ENCODE data around the gene PCF11. TPM values are rescaled to one million over a fixed set of nuclear protein-coding genes. Genes with fewer than 3 reads are reported as not detected.
A peak's percentile ranks its signal among the peaks of the same experiment; 100 is the strongest.

PCF11 gene
- total and polyA plus RNA-seq, 2 of the 13 experiments (the other 11 are each of a cell fraction or from before 2014, with no cell fraction given), result 40.3 to 47.7 TPM

DNA sequence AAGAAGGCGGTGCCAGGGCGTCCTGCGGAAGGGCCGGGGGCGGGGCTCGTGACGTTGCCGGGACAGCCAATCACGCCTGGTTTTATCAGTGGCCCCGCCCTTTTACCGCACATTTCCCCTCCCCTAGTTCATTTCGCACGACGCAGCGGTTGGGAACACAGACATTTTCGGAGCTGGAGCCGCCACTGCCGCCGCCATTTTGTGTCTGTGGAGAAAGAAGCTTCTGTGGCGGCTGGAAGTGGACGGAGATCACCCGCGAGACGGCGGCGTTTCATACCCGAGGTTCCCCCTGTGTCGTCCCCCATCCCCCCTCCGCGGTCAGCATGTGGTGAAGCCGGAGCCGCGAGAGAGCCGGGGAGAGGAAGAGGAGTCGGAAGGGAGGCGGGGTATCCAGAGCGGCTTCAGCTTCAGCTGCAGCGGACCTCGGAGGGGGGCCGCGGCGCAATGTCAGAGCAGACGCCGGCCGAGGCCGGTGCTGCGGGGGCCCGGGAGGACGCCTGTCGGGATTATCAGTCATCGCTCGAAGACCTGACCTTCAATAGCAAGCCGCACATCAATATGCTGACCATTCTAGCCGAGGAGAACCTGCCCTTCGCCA lies at the start of gene PCF11 (continued):
- TF ChIP-seq, protein P1, sequence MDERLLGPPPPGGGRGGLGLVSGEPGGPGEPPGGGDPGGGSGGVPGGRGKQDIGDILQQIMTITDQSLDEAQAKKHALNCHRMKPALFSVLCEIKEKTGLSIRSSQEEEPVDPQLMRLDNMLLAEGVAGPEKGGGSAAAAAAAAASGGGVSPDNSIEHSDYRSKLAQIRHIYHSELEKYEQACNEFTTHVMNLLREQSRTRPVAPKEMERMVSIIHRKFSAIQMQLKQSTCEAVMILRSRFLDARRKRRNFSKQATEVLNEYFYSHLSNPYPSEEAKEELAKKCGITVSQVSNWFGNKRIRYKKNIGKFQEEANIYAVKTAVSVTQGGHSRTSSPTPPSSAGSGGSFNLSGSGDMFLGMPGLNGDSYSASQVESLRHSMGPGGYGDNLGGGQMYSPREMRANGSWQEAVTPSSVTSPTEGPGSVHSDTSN (CRISPR knock-in tag; IDR thresholded peaks at IDR 0.05), result no peak
- TF ChIP-seq FOXM1 (CRISPR knock-in tag; IDR thresholded peaks at IDR 0.05) (no peak), GATAD2A (CRISPR knock-in tag; IDR thresholded peaks at IDR 0.05) (no peak; the same call in 1 of the 2 replicates), ZFAT (CRISPR knock-in tag; conservative IDR thresholded peaks at IDR 0.05) (no peak), MBNL3 (CRISPR knock-in tag; conservative IDR thresholded peaks at IDR 0.05) (no peak), KLF6 (CRISPR knock-in tag; IDR thresholded peaks at IDR 0.05) (peak; percentile 82; the same call in 1 of the 2 replicates), HNRNPUL1 (IDR thresholded peaks at IDR 0.05; ENCODE audit: low read depth, low read length) (no peak), ZNF781 (CRISPR knock-in tag; IDR thresholded peaks at IDR 0.05; ENCODE audit: borderline replicate concordance, not compliant biosample characterization) (peak; percentile 57), ZNF547 (CRISPR knock-in tag; IDR thresholded peaks at IDR 0.05) (peak; percentile 77; the same call in 1 of the 2 replicates), BHLHE40 (IDR thresholded peaks at IDR 0.05; ENCODE audit: low read length) (no peak), ZNF549 (CRISPR knock-in tag; IDR thresholded peaks at IDR 0.05) (no peak), ZSCAN12 (CRISPR knock-in tag; IDR thresholded peaks at IDR 0.05) (no peak), TEAD2 (CRISPR knock-in tag; IDR thresholded peaks at IDR 0.05) (no peak), THAP9 (CRISPR knock-in tag; IDR thresholded peaks at IDR 0.05; ENCODE audit: borderline replicate concordance) (peak; percentile 78; the same call in 1 of the 2 replicates), SP2 (CRISPR knock-in tag; IDR thresholded peaks at IDR 0.05) (no peak)
- TF ChIP-seq, protein P2, sequence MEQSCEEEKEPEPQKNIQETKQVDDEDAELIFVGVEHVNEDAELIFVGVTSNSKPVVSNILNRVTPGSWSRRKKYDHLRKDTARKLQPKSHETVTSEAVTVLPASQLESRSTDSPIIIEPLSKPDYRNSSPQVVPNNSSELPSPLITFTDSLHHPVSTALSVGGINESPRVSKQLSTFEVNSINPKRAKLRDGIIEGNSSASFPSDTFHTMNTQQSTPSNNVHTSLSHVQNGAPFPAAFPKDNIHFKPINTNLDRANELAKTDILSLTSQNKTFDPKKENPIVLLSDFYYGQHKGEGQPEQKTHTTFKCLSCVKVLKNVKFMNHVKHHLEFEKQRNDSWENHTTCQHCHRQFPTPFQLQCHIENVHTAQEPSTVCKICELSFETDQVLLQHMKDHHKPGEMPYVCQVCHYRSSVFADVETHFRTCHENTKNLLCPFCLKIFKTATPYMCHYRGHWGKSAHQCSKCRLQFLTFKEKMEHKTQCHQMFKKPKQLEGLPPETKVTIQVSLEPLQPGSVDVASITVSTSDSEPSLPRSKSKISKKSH (CRISPR knock-in tag; IDR thresholded peaks at IDR 0.05; ENCODE audit: borderline replicate concordance), result 0 out of 2 replicates have a peak, but pooled peaks have one; percentile 52
- TF ChIP-seq, protein P3, sequence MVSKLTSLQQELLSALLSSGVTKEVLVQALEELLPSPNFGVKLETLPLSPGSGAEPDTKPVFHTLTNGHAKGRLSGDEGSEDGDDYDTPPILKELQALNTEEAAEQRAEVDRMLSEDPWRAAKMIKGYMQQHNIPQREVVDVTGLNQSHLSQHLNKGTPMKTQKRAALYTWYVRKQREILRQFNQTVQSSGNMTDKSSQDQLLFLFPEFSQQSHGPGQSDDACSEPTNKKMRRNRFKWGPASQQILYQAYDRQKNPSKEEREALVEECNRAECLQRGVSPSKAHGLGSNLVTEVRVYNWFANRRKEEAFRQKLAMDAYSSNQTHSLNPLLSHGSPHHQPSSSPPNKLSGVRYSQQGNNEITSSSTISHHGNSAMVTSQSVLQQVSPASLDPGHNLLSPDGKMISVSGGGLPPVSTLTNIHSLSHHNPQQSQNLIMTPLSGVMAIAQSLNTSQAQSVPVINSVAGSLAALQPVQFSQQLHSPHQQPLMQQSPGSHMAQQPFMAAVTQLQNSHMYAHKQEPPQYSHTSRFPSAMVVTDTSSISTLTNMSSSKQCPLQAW (CRISPR knock-in tag; IDR thresholded peaks at IDR 0.05), result no peak; the same call in 1 of the 2 replicates
- TF ChIP-seq, protein P4, sequence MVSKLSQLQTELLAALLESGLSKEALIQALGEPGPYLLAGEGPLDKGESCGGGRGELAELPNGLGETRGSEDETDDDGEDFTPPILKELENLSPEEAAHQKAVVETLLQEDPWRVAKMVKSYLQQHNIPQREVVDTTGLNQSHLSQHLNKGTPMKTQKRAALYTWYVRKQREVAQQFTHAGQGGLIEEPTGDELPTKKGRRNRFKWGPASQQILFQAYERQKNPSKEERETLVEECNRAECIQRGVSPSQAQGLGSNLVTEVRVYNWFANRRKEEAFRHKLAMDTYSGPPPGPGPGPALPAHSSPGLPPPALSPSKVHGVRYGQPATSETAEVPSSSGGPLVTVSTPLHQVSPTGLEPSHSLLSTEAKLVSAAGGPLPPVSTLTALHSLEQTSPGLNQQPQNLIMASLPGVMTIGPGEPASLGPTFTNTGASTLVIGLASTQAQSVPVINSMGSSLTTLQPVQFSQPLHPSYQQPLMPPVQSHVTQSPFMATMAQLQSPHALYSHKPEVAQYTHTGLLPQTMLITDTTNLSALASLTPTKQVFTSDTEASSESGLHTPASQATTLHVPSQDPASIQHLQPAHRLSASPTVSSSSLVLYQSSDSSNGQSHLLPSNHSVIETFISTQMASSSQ (IDR thresholded peaks at IDR 0.05; ENCODE audit: low read depth), result no peak
- TF ChIP-seq, protein P4 (CRISPR knock-in tag; IDR thresholded peaks at IDR 0.05; ENCODE audit: borderline replicate concordance), result no peak; the same call in 1 of the 2 replicates
